Measurements from ENCODE around the gene BAZ1A. TPM values are rescaled to one million over a fixed set of nuclear protein-coding genes. Genes with fewer than 3 reads are reported as not detected.

The BAZ1A gene
- total RNA-seq = 55.6 and 62.1 TPM in 2 replicates

GRCh38 chr14:34875031-34875922 is at the start of gene BAZ1A:
TSS of gene BAZ1A (minus strand) at chr14:34875360. CDS start at chr14:34874604, 756 bp downstream.
- intact Hi-C loops (cut with micrococcal nuclease) = loop anchor here (2.0 to 10.0 kb wide), 3 partner anchors 340 to 950 kb away; partner anchors contain the start of genes BRMS1L, EAPP and NFKBIA

- intact Hi-C loops (cut with micrococcal nuclease) = no loop called here
These were observed 45.2 kb upstream of the BAZ1A start for GRCh38 chr14:34920339-34920738.

- intact Hi-C loops (cut with micrococcal nuclease) = no loop called here
These were observed 38.5 kb upstream of the BAZ1A start for GRCh38 chr14:34913619-34914018.

GRCh38 chr14:34912966-34913365 is 37.8 kb upstream of the BAZ1A start:
- intact Hi-C loops (cut with micrococcal nuclease) = no loop called here

GRCh38 chr14:34912182-34912581 is 37.0 kb upstream of the BAZ1A start:
- intact Hi-C loops (cut with micrococcal nuclease) = no loop called here

- intact Hi-C loops (cut with micrococcal nuclease) = no loop called here
These were observed 36.3 kb upstream of the BAZ1A start for GRCh38 chr14:34911209-34912150.

GRCh38 chr14:34906287-34906686 is 31.1 kb upstream of the BAZ1A start:
- intact Hi-C loops (cut with micrococcal nuclease) = no loop called here

GRCh38 chr14:34895277-34895676 is 20.1 kb upstream of the BAZ1A start:
- intact Hi-C loops (cut with micrococcal nuclease) = no loop called here

- intact Hi-C loops (cut with micrococcal nuclease) = no loop called here
These were observed 15.8 kb upstream of the BAZ1A start for GRCh38 chr14:34890937-34891336.

GRCh38 chr14:34888186-34888585 is 13.0 kb upstream of the BAZ1A start:
- intact Hi-C loops (cut with micrococcal nuclease) = no loop called here

- intact Hi-C loops (cut with micrococcal nuclease) = no loop called here
These were observed 8.8 kb upstream of the BAZ1A start for GRCh38 chr14:34883954-34884353.

- intact Hi-C loops (cut with micrococcal nuclease) = loop anchor here (2.0 to 10.0 kb wide), 3 partner anchors 340 to 950 kb away; partner anchors contain the start of genes BRMS1L, EAPP and NFKBIA
These were observed 652 bp downstream of the BAZ1A start for GRCh38 chr14:34874386-34875030.

- intact Hi-C loops (cut with micrococcal nuclease) = loop anchor here (1.0 to 10.0 kb wide), 8 partner anchors 57 to 951 kb away; partner anchors contain the start of genes BRMS1L, EAPP, FAM177A1 and NFKBIA
These were observed 1.4 kb downstream of the BAZ1A start for GRCh38 chr14:34873589-34874385.

- intact Hi-C loops (cut with micrococcal nuclease) = loop anchor here (1.0 to 10.0 kb wide), 7 partner anchors 58 to 952 kb away; partner anchors contain the start of genes BRMS1L, EAPP, FAM177A1 and PRORP
These were observed 2.2 kb downstream of the BAZ1A start for GRCh38 chr14:34872822-34873588.

GRCh38 chr14:34867199-34867598 is 8.0 kb downstream of the BAZ1A start:
- intact Hi-C loops (cut with micrococcal nuclease) = no loop called here

- intact Hi-C loops (cut with micrococcal nuclease) = no loop called here
These were observed 9.1 kb downstream of the BAZ1A start for GRCh38 chr14:34865889-34866574.

GRCh38 chr14:34863844-34864243 is 11.3 kb downstream of the BAZ1A start:
- intact Hi-C loops (cut with micrococcal nuclease) = no loop called here

GRCh38 chr14:34858765-34859164 is 16.4 kb downstream of the BAZ1A start:
- intact Hi-C loops (cut with micrococcal nuclease) = no loop called here
